ENCODE data around the gene PTPRO. TPM values are rescaled to one million over a fixed set of nuclear protein-coding genes. Genes with fewer than 3 reads are reported as not detected.

The PTPRO gene
- total and polyA plus RNA-seq, 4 experiments from 2014 or later = 3.0 to 7.8 (median 5.0) TPM

- intact Hi-C loops (cut with micrococcal nuclease) = loop anchor here (5.0 kb wide), 2 partner anchors 257 to 367 kb away; partner anchors contain the start of gene EPS8
- no peaks in the 10 kb centered on the region for H3K9me3 ChIP-seq (ENCODE audit: control insufficient read depth in 1 of 2, low read length in 2 of 2)
- H3K9me3 Mint-ChIP-seq = peaks cover 0 to 18% (median 9%) of the 10 kb centered on the region in 8 donors
- H3K36me3 Mint-ChIP-seq = peaks cover 2 to 11% of the 10 kb centered on the region in 2 donors
- peaks cover 30% of the 10 kb centered on the region for H3K4me1 ChIP-seq (ENCODE audit: insufficient read depth, low read length)
- H3K4me1 Mint-ChIP-seq = peaks cover 8 to 14% (median 11%) of the 10 kb centered on the region in 4 donors
- H3K4me3 Mint-ChIP-seq = no peak overlapping the region
- peak overlapping the region in 1 of 7 donors; percentile 6 for H3K27ac Mint-ChIP-seq
- no peak for DNase-seq
- ChIA-PET POLR2A (ENCODE audit: partially characterized antibody) (no interaction called here), CTCF (ENCODE audit: partially characterized antibody) (interaction anchor here (3.5 to 6.8 kb wide), 4 partner anchors 19 to 58 kb away, joined by 14 to 394 read pairs (median 87); no protein-coding TSS in a partner anchor)
- H3K27me3 ChIP-seq (ENCODE audit: insufficient read depth, low read length) = no peaks in the 10 kb centered on the region
- H3K36me3 ChIP-seq (ENCODE audit: insufficient read depth, low read length) = no peaks in the 10 kb centered on the region
- H3K4me3 ChIP-seq (ENCODE audit: low read length in 2 of 2) = no peak overlapping the region
- no peak overlapping the region for H3K27ac ChIP-seq (ENCODE audit: low read depth, low read length)
- peaks cover 0 to 1% of the 10 kb centered on the region in 2 donors for H3K27me3 Mint-ChIP-seq
Observed at GRCh38 chr12:15530361-15530760, 208.1 kb downstream of the PTPRO start.

- H3K9me3 ChIP-seq (ENCODE audit: control insufficient read depth in 1 of 2, low read length in 2 of 2) = no peaks in the 10 kb centered on the region
- H3K4me3 Mint-ChIP-seq = peak overlapping the region in 3 of 8 donors; percentile 49 to 75 (median 61)
- no peak overlapping the region for H3K4me3 ChIP-seq (ENCODE audit: low read length in 2 of 2)
- no peaks in the 10 kb centered on the region for H3K27me3 Mint-ChIP-seq
- H3K36me3 ChIP-seq (ENCODE audit: insufficient read depth, low read length) = no peaks in the 10 kb centered on the region
- peaks cover 0 to 15% (median 9%) of the 10 kb centered on the region in 8 donors for H3K9me3 Mint-ChIP-seq
- no peaks in the 10 kb centered on the region for H3K27me3 ChIP-seq (ENCODE audit: insufficient read depth, low read length)
- peaks cover 36% of the 10 kb centered on the region for H3K4me1 ChIP-seq (ENCODE audit: insufficient read depth, low read length)
- DNase-seq = peak in 4 of 5 donors; percentile 60 to 67 (median 64)
- peaks cover 8 to 14% (median 11%) of the 10 kb centered on the region in 4 donors for H3K4me1 Mint-ChIP-seq
- peaks cover 2 to 11% of the 10 kb centered on the region in 2 donors for H3K36me3 Mint-ChIP-seq
- POLR2A ChIA-PET (ENCODE audit: partially characterized antibody) = interaction anchor here (0.7 to 6.3 kb wide), 10 partner anchors 14 to 58 kb away, joined by 3 to 78 read pairs (median 4); no protein-coding TSS in a partner anchor
- CTCF ChIA-PET (ENCODE audit: partially characterized antibody) = interaction anchor here (0.6 to 6.8 kb wide), 31 partner anchors 8 to 729 kb away, joined by 3 to 394 read pairs (median 5); partner anchors contain the start of genes C12orf60, EPS8 and WBP11
- H3K27ac ChIP-seq (ENCODE audit: low read depth, low read length) = no peak overlapping the region
- intact Hi-C loops (cut with micrococcal nuclease) = loop anchor here (1.0 to 5.0 kb wide), 6 partner anchors 14 to 365 kb away; partner anchors contain the start of gene EPS8
- H3K27ac Mint-ChIP-seq = peak overlapping the region in 3 of 7 donors; percentile 39 to 74 (median 60)
Observed at GRCh38 chr12:15532364-15532977, 210.2 kb downstream of the PTPRO start.

- Histone ChIP-seq H3K27ac (ENCODE audit: low read depth, low read length) (no peak overlapping the region), H3K4me3 (ENCODE audit: low read length in 2 of 2) (peak overlapping the region; percentile 25 to 32), H3K4me1 (ENCODE audit: insufficient read depth, low read length) (peaks cover 36% of the 10 kb centered on the region), H3K9me3 (ENCODE audit: control insufficient read depth in 1 of 2, low read length in 2 of 2) (no peaks in the 10 kb centered on the region), H3K27me3 (ENCODE audit: insufficient read depth, low read length) (no peaks in the 10 kb centered on the region), H3K36me3 (ENCODE audit: insufficient read depth, low read length) (no peaks in the 10 kb centered on the region)
- Mint-ChIP-seq H3K27ac (peak overlapping the region in 5 of 7 donors; percentile 59 to 97 (median 85)), H3K4me1 (peaks cover 8 to 16% (median 13%) of the 10 kb centered on the region in 4 donors), H3K36me3 (peaks cover 2 to 5% of the 10 kb centered on the region in 2 donors), H3K9me3 (no peaks in the 10 kb centered on the region), H3K27me3 (no peaks in the 10 kb centered on the region), H3K4me3 (peak overlapping the region in 5 of 8 donors; percentile 64 to 86 (median 81))
- POLR2A ChIA-PET (ENCODE audit: partially characterized antibody) = interaction anchor here (0.7 to 6.3 kb wide), 16 partner anchors 10 to 764 kb away, joined by 3 to 78 read pairs (median 4); no protein-coding TSS in a partner anchor
- DNase-seq = peak; percentile 34 to 52 (median 36)
- intact Hi-C loops (cut with micrococcal nuclease) = loop anchor here (1.0 to 5.0 kb wide), 3 partner anchors 28 to 363 kb away; partner anchors contain the start of gene EPS8
- CTCF ChIA-PET (ENCODE audit: partially characterized antibody) = interaction anchor here (1.0 to 6.8 kb wide), 8 partner anchors 15 to 52 kb away, joined by 3 to 394 read pairs (median 10); no protein-coding TSS in a partner anchor
Observed at GRCh38 chr12:15534322-15534721, 212.0 kb downstream of the PTPRO start.

GRCh38 chr12:15534874-15535273, 212.6 kb downstream of the PTPRO start:
- POLR2A ChIA-PET (ENCODE audit: partially characterized antibody) = interaction anchor here (0.7 to 6.3 kb wide), 15 partner anchors 12 to 765 kb away, joined by 3 to 78 read pairs (median 4); no protein-coding TSS in a partner anchor
- peaks cover 2 to 5% of the 10 kb centered on the region in 2 donors for H3K36me3 Mint-ChIP-seq
- peaks cover 8 to 16% (median 13%) of the 10 kb centered on the region in 4 donors for H3K4me1 Mint-ChIP-seq
- Histone ChIP-seq H3K27ac (ENCODE audit: low read depth, low read length) (no peak overlapping the region), H3K4me3 (ENCODE audit: low read length in 2 of 2) (peak overlapping the region in 1 of 2 donors; percentile 32), H3K4me1 (ENCODE audit: insufficient read depth, low read length) (peaks cover 36% of the 10 kb centered on the region), H3K9me3 (ENCODE audit: control insufficient read depth in 1 of 2, low read length in 2 of 2) (no peaks in the 10 kb centered on the region), H3K27me3 (ENCODE audit: insufficient read depth, low read length) (no peaks in the 10 kb centered on the region), H3K36me3 (ENCODE audit: insufficient read depth, low read length) (no peaks in the 10 kb centered on the region)
- no peaks in the 10 kb centered on the region for H3K9me3 Mint-ChIP-seq
- CTCF ChIA-PET (ENCODE audit: partially characterized antibody) = interaction anchor here (1.0 to 6.8 kb wide), 8 partner anchors 14 to 52 kb away, joined by 3 to 394 read pairs (median 10); no protein-coding TSS in a partner anchor
- intact Hi-C loops (cut with micrococcal nuclease) = loop anchor here (1.0 to 5.0 kb wide), 3 partner anchors 27 to 362 kb away; partner anchors contain the start of gene EPS8
- no peak for DNase-seq
- H3K4me3 Mint-ChIP-seq = no peak overlapping the region
- no peaks in the 10 kb centered on the region for H3K27me3 Mint-ChIP-seq
- H3K27ac Mint-ChIP-seq = peak overlapping the region in 2 of 7 donors; percentile 59 to 95

GRCh38 chr12:15535352-15535781, 213.1 kb downstream of the PTPRO start:
- ChIA-PET POLR2A (ENCODE audit: partially characterized antibody) (interaction anchor here (1.3 to 6.3 kb wide), 8 partner anchors 11 to 765 kb away, joined by 4 to 78 read pairs (median 14); no protein-coding TSS in a partner anchor), CTCF (ENCODE audit: partially characterized antibody) (interaction anchor here (1.1 to 6.8 kb wide), 5 partner anchors 14 to 51 kb away, joined by 5 to 394 read pairs (median 70); no protein-coding TSS in a partner anchor)
- Mint-ChIP-seq H3K4me1 (peaks cover 8 to 16% (median 13%) of the 10 kb centered on the region in 4 donors), H3K9me3 (no peaks in the 10 kb centered on the region), H3K36me3 (peaks cover 2 to 5% of the 10 kb centered on the region in 2 donors), H3K4me3 (no peak overlapping the region), H3K27ac (no peak overlapping the region), H3K27me3 (no peaks in the 10 kb centered on the region)
- H3K9me3 ChIP-seq (ENCODE audit: control insufficient read depth in 1 of 2, low read length in 2 of 2) = no peaks in the 10 kb centered on the region
- H3K4me1 ChIP-seq (ENCODE audit: insufficient read depth, low read length) = peaks cover 36% of the 10 kb centered on the region
- DNase-seq = no peak
- H3K36me3 ChIP-seq (ENCODE audit: insufficient read depth, low read length) = no peaks in the 10 kb centered on the region
- intact Hi-C loops (cut with micrococcal nuclease) = no loop called here
- H3K27me3 ChIP-seq (ENCODE audit: insufficient read depth, low read length) = no peaks in the 10 kb centered on the region
- H3K27ac ChIP-seq (ENCODE audit: low read depth, low read length) = no peak overlapping the region
- H3K4me3 ChIP-seq (ENCODE audit: low read length in 2 of 2) = no peak overlapping the region

GRCh38 chr12:15536446-15536845, 214.1 kb downstream of the PTPRO start:
- H3K4me1 ChIP-seq (ENCODE audit: insufficient read depth, low read length) = peaks cover 36% of the 10 kb centered on the region
- H3K27ac Mint-ChIP-seq = no peak overlapping the region
- no peaks in the 10 kb centered on the region for H3K36me3 ChIP-seq (ENCODE audit: insufficient read depth, low read length)
- H3K27me3 Mint-ChIP-seq = no peaks in the 10 kb centered on the region
- CTCF ChIA-PET (ENCODE audit: partially characterized antibody) = interaction anchor here (6.0 to 6.8 kb wide), 3 partner anchors 13 to 50 kb away, joined by 70 to 394 read pairs (median 104); no protein-coding TSS in a partner anchor
- POLR2A ChIA-PET (ENCODE audit: partially characterized antibody) = interaction anchor here (2.7 to 6.3 kb wide), 3 partner anchors 10 to 47 kb away, joined by 20 to 78 read pairs (median 56); no protein-coding TSS in a partner anchor
- H3K4me3 Mint-ChIP-seq = no peak overlapping the region
- intact Hi-C loops (cut with micrococcal nuclease) = no loop called here
- H3K36me3 Mint-ChIP-seq = peaks cover 2 to 5% of the 10 kb centered on the region in 2 donors
- H3K9me3 ChIP-seq (ENCODE audit: control insufficient read depth in 1 of 2, low read length in 2 of 2) = no peaks in the 10 kb centered on the region
- no peaks in the 10 kb centered on the region for H3K9me3 Mint-ChIP-seq
- no peak overlapping the region for H3K4me3 ChIP-seq (ENCODE audit: low read length in 2 of 2)
- no peak for DNase-seq
- no peak overlapping the region for H3K27ac ChIP-seq (ENCODE audit: low read depth, low read length)
- peaks cover 13 to 18% (median 14%) of the 10 kb centered on the region in 4 donors for H3K4me1 Mint-ChIP-seq
- H3K27me3 ChIP-seq (ENCODE audit: insufficient read depth, low read length) = no peaks in the 10 kb centered on the region

Data from CD4-positive, alpha-beta memory T cell (primary cell).